ENCODE measurements around the gene CXCR5. TPM values are rescaled to one million over a fixed set of nuclear protein-coding genes. Genes with fewer than 3 reads are reported as not detected.

The CXCR5 gene
- total and polyA plus RNA-seq, 2 donors (not counting 1 experiment from before 2014, with no cell fraction given): 111 to 163 TPM

DNA sequence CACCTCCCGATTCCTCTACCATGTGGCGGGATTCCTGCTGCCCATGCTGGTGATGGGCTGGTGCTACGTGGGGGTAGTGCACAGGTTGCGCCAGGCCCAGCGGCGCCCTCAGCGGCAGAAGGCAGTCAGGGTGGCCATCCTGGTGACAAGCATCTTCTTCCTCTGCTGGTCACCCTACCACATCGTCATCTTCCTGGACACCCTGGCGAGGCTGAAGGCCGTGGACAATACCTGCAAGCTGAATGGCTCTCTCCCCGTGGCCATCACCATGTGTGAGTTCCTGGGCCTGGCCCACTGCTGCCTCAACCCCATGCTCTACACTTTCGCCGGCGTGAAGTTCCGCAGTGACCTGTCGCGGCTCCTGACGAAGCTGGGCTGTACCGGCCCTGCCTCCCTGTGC is 10.5 kb downstream of the CXCR5 start:
- H3K4me3 Mint-ChIP-seq: peak overlapping the region; percentile 79
- ChIA-PET CTCF (interaction anchor here (0.8 to 4.5 kb wide), 8 partner anchors 12 to 118 kb away, joined by 3 to 85 read pairs (median 9); partner anchors contain the start of gene DDX6), POLR2A (interaction anchor here (1.1 to 3.4 kb wide), 4 partner anchors 10 to 104 kb away, joined by 7 to 74 read pairs (median 16); partner anchors contain the start of genes CXCR5 and DDX6)
- H3K4me1 Mint-ChIP-seq: peaks cover 92% of the 10 kb centered on the region
- DNase-seq: no peak
- Histone ChIP-seq H3K27me3 (replicated peaks in 1 of 4; ENCODE audit: control extremely low read depth in 1 of 4, control insufficient read depth in 3 of 4, insufficient read depth in 4 of 4, low read length in 3 of 4) (no peaks in the 10 kb centered on the region), H3K36me3 (replicated peaks in 1 of 2; ENCODE audit: control extremely low read depth in 1 of 2, control insufficient read depth in 1 of 2, extremely low read depth in 1 of 2, insufficient read depth in 2 of 2, low read length in 1 of 2) (peaks cover 0 to 68% of the 10 kb centered on the region in 2 experiments), H3K9ac (ENCODE audit: low read length) (peak overlapping the region; percentile 52), H4K20me1 (ENCODE audit: control insufficient read depth, insufficient read depth, low read length, poor library complexity, severe bottlenecking) (peaks cover 70% of the 10 kb centered on the region), H3K79me2 (ENCODE audit: control insufficient read depth, insufficient read depth, low read length) (peaks cover 93% of the 10 kb centered on the region), H3K4me1 (ENCODE audit: control insufficient read depth in 2 of 2, insufficient read depth in 2 of 2, low read length in 2 of 2) (peaks cover 85 to 94% of the 10 kb centered on the region in 2 donors), H3K9me3 (ENCODE audit: control extremely low read depth in 1 of 3, control insufficient read depth in 2 of 3, insufficient read depth in 1 of 3, low read length in 2 of 3) (no peaks in the 10 kb centered on the region), H3K27ac (ENCODE audit: low read length in 2 of 2) (peak overlapping the region; percentile 95 to 99), H3K4me2 (replicated peaks; ENCODE audit: low read depth, low read length, poor library complexity, severe bottlenecking) (peak overlapping the region; percentile 94), H3K4me3 (ENCODE audit: control extremely low read depth in 1 of 5, extremely low read depth in 1 of 5, insufficient read depth in 1 of 5, low read depth in 2 of 5, low read length in 4 of 5) (no peak overlapping the region), H2AFZ (ENCODE audit: insufficient read depth, low read depth, low read length, poor library complexity, severe bottlenecking) (no peak overlapping the region)
- no peak for ATAC-seq (ENCODE audit: low read depth)
- H3K27me3 Mint-ChIP-seq: no peaks in the 10 kb centered on the region
- TF ChIP-seq EZH2 (IDR thresholded peaks at IDR 0.05; ENCODE audit: borderline replicate concordance, insufficient read depth, low read depth, low read length, poor library complexity, severe bottlenecking): no peak
- TF ChIP-seq CTCF (IDR thresholded peaks at IDR 0.05): no peak
- H3K27ac Mint-ChIP-seq: peak overlapping the region; percentile 86
- intact Hi-C loops (cut with micrococcal nuclease): no loop called here
- WGBS (ENCODE audit: insufficient coverage): 93% methylated on average over 18 of the region's 19 CpGs
- no peaks in the 10 kb centered on the region for H3K9me3 Mint-ChIP-seq (ENCODE audit: insufficient read depth)
